HG02623 (cell line): ENCODE measurements around the gene LRRC39.
"Not testable (repeated sequence)": the region's sequence is repeated elsewhere in the genome, so short reads cannot be mapped to it uniquely, and the experiment has no call there.

Source experiments
- ATAC-seq: cut with Tn5 transposase; IDR thresholded peaks from one replicate; pipeline ENCODE4 v1.9.1; 2021; ENCODE audit warnings: moderate library complexity; ENCODE audit not compliant: unreplicated experiment

The LRRC39 gene

DNA sequence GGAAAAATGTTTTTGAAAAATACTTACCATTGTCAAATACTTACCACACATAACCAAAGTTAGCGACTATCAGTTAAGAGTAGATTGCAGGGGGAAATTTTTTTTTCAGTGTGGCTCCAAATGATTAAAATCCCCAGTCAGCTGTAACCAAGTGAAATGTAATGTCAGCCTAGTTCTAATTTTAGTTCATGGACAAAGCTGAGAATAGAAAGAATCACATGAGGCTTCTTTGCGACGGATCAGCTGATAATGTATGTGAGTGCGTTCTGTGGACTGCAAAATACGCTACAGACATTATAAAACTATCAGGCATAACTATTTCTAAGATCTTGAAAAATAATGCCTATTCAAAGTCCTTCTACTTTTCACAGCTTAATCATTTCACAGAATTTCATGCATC is at the start of gene LRRC39:
LRRC39 (minus strand) TSS at position 166 of the 400 bp plus-strand sequence. CDS start 9,740 bp downstream, outside the sequence.
- no peak for ATAC-seq

DNA sequence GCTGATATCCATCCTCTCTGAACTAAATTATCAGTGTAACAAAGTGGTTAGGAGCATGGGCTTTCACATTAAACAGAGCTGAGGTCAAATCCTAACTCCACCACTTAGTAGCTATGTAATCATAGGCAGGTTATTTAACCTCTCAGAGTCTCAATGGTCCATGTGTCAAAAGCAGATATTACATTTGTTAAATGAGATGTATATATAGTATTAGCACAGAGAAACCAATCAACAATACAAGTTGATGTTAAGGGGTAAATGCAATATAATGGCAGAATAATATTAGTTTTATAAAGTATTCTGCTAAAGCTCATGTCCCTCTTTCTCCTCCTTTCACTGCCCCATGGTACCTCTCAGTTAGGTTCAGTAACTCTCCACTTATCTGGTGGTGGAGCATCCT is 44.4 kb upstream of the LRRC39 start:
- no peak for ATAC-seq

DNA sequence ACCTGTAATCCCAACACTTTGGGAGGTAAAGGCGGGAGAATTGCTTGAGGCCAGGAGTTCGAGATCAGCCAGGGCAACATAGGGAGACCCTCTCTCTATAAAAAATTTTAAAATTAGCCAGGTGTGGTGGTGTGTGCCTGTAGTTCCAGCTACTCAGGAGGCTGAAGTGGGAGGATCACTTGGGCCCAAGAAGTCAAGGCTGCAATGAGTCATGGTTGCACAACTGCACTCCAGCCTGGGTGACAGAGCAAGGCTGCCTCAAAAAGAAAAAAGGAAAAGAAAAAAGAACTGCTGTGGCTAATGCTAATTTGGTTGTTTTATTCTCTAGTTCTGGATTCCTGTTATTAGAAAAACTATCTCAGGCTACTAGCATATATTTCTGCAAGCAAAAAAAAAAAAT is 41.8 kb upstream of the LRRC39 start:
- ATAC-seq: no peak

DNA sequence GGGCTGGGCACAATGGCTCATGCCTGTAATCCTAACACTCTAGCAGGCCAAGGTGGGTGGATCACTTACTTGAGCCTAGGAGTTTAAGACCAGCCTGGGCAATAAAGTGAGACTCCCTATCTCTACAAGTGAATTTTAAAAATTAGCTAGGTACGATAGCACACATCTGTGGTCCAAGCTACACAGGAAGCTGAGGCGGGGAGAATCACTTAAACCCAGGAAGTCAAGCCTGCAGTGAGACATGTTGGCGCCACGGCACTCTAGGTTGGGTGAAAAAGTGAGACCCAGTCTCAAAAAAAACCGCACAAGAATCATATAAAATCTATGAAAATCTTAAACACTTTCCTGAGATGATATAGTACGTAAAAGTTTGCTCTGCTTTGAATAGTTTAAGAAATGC is 41.4 kb upstream of the LRRC39 start:
- ATAC-seq: no peak

DNA sequence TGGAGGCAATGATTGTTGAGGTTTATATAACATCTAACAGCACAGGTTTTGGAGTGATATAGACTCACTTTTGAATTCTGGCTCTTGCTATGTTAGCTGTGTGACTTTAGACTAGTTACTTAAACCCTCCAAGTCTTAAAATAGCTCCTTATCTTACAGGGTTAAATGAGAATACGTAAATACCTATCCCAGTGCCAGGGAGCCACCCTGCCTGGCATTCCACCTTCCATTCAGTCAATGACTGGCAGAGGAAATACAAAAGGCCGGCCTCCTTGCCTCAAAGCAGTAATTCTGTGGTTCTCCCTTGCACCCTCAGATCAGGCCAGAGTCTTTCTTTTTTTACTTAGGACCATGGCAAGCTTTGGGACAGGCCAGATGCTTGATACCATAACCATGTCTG is 39.8 kb upstream of the LRRC39 start:
- no peak for ATAC-seq

DNA sequence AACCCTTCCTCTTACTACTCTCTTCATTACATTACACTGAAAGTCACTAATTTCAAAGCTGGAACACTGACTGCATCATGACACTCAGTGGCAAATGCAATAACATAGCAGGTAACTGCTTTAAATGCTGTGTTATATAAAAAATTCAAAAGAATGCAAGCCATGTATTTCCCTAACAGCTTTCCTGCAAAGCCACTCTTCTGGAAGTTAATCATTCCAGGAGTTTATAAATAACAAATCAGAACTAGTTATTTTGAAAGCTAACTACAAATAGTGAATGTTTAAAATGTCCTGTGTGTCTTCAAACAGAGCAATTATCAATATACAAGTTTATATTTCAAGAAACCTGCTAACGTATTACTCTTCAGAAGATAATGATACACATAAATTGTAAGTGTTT is 37.0 kb upstream of the LRRC39 start:
- ATAC-seq: no peak

DNA sequence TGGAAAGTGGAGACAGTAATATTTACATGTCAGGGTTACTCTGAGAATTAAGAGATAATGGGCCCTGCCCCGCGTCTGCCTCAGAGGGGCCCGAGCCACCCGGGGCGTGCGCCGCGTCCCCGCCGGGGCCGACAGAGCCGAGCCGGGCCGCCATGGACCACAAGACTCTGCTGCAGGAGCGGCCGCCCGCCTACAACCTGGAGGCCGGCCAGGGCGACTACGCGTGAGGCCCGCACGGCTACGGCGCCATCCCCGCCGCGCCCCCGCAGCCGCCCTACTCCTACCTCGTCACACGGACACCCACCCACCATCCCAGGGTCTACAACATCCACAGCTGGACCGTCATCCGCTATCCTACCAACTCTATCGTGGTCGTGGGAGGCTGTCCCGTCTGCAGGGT is 35.1 kb upstream of the LRRC39 start:
- ATAC-seq: no peak

DNA sequence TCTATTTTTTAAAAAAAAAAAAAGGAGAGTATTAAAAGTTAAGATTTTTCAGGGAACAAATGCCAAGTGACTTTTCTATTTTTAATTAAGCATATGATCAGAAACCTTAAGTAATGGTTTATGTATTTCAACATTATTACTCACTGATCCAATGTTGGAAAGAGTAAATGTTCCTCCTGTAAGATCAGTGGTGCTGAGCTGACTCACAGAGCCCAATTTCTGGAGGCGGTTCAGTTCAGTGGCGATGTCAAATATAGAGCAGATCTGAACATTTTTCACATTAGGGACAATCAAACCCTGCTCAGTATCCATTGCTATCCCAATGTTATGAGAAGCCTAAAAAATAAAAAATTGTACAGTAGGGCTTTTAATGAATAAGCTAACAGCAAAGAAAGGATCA is 28.2 kb upstream of the LRRC39 start:
- no peak for ATAC-seq

DNA sequence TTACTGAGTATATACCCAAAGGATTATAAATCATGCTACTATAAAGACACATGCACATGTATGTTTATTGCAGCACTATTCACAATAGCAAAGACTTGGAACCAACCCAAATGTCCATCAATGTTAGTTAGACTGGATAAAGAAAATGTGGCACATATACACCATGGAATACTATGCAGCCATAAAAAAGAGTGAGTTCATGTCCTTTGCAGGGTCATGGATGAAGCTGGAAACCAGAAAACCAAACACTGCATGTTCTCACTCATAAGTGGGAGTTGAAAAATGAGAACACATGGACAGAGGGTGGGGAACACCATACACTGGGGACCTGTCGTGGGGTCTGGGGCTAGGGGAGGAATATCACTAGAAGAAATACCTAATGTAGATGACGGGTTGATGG is 27.5 kb upstream of the LRRC39 start:
- not testable (repeated sequence) for ATAC-seq

DNA sequence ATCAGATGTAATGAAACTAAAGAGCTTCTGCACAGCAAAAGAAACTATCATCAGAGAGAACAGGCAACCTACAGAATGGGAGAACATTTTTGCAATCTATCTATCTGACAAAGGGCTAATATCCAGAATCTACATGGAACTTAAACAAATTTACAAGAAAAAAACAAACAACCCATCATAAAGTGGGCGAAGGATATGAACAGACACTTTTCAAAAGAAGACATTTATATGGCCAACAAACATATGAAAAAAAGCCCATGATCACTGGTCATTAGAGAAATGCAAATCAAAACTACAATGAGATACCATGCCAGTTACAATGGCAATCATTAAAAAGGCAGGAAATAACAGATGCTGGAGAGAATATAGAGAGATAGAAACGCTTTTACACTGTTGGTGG is 27.0 kb upstream of the LRRC39 start:
- not testable (repeated sequence) for ATAC-seq

DNA sequence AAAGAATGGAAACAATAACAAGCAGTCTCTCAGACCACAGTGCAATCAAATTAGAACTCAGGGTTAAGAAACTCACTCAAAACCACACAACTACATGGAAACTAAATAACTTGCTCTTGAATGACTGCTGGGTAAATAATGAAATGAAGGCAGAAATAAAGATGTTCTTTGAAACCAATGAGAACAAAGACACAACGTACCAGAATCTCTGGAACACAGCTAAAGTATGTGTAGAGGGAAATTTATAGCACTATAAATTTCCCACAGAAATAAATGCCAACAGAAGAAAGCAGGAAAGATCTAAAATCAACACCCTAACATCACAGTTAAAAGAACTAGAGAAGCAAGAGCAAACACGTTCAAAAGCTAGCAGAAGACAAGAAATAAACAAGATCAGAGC is 24.6 kb upstream of the LRRC39 start:
- not testable (repeated sequence) for ATAC-seq

DNA sequence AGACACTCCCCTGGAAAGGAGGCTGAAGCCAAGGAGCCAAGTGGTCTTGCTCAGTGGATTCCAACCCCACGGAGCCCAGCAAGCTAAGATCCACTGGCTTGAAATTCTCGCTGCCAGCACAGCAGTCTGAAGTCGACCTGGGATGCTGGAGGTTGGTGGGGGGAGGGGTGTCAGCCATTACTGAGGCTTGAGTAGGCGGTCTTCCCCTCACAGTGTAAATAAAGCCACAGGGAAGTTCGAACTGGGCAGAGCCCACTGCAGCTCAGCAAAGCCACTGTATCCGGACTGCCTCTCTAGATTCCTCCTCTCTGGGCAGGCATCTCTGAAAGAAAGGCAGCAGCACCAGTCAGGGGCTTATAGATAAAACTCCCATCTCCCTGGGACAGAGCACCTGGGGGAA is 22.0 kb upstream of the LRRC39 start:
- ATAC-seq: not testable (repeated sequence)

DNA sequence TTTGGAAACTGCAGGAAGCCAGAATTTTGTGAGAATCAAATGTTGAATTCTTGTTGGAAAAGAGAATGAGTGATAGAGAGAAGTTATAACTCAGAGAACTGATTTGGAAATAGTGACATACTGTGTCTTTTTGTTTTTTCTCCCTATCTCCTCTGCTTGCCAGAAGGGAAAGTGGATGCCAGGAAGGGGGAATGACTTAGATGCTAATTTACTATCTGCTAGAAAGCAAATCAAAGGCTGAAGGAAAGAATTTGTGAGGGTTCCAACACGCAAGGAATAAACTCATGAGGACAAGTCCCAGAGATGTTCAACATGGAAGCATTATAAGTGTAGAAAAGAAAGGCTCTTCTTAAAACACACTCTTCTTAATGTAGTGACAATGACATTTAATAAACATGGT is 20.5 kb upstream of the LRRC39 start:
- no peak for ATAC-seq

DNA sequence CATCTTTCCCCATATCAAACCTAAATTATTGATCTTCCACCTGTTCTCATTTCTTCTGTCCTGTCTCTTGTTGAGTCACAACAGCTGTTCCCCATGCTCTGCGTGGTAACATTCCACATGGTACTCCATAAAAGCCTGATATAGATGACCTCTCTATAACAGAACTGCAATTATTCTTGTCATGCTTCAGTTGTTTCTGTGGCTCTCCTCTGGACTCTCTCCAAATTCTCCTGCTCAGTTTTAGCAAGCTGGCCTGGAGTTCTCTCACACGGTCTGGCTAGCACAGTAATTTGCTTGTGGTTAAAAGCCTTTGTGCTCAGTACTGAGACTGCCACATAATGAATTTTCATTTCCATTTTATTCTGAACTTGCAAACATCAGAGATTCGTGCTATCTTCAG is 10.6 kb upstream of the LRRC39 start:
- ATAC-seq: no peak

DNA sequence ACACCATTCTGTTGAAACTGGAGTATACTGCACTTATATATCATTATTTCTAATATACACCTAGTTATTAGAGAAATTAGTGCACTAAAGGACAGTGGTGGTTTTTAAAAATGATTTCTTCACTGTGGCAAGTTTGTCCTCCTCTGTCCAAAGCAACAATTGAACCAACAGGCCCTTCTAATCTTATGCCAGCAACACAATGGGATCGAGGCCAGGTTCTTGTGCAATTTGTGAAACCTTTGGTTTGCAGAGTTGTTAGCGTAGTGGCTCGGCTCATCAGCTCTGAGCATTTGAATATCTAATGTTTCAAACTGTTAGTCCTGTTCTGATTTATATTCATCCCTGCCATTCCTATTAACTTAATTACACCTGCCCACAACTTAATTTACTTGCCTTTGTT is 9.9 kb upstream of the LRRC39 start:
- no peak for ATAC-seq

DNA sequence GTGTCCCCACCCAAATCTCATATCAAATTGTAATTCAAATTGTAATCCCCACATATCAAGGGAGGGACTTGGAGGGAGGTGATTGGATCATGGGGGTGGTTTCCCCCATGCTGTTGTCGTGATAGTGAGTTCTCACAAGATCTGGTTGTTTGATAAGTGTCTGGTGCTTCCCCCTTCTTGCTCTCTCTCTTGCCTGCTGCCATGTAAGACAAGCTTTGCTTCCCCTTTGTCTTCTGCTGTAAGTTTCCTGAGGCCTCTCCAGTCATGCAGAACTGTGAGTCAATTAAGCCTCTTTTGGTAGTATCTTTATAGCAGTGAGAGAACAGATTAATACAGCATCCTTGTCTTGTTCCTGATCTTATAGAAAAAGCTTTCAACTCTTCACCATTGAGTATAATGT is 6.5 kb upstream of the LRRC39 start:
- peak; percentile 77 for ATAC-seq

DNA sequence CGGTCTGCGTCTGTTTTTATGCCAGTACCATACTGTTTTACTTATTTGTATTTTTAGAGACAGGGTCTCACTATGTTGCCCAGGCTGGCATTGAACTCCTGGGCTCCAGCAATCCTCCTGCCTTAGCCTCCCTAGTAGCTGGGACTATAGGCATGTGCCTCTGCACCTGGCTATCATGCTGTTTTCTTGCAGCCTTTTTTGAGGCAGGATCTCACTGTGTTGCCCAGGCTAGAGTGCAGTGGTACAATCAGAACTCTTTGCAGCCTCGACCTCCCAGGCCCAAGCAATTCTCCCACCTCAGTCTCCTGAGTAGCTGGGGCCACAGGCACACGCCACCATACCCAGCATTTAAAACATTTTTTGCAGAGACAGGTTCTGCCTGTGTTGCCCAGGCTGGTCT is 5.3 kb upstream of the LRRC39 start:
- ATAC-seq: no peak

DNA sequence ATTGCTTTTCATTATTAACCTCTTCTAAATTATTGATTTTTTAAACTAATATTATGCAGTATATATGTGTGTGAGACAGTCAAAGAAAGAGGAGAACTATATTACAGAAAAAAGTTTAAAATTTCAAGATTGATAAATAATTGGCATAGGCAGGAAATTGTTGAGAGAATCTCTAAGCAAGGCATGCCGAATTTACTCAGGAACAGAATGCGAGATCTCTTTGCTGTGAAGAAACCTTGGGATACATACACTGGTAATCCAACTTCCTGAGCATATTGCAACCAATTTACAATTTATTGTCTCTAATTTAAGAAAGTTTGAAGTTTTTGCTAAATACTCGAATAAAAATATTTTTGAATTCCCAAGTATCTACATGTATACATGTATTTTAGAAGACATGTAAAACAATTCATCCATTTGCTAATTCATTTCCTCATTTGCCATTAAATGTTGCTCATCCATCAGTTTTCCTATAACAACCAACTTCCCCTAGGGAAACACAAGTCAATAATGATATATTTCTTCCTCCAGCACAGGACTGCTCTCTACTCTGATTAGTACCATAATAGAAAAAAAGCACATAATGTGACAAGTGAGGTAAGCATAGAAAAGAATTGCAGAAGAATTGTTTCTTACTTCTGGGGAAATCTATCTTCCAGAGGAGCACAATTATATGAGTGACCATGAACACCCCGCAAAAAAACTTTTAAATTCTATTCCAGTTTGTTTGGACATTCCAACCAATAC is 588 bp downstream of the LRRC39 start:
- no peak for ATAC-seq

DNA sequence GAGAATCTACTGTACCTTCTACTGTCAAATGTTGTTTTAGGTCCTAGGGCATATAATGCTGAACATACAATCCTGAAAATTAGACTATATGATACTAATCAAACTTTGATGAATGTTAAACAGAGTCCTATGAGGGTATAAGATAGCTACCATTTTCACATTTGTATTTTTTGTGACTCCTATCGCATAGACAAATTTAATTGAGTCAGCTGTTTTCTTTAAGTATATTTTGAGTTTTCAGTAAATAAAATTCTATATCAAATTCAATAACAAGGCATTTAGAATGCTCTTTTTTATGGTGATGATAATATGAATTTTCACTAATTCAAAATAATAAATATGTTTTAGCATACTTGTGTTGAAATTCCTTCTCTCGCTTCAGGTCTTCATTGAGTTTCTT is 10.0 kb downstream of the LRRC39 start:
- ATAC-seq: no peak

DNA sequence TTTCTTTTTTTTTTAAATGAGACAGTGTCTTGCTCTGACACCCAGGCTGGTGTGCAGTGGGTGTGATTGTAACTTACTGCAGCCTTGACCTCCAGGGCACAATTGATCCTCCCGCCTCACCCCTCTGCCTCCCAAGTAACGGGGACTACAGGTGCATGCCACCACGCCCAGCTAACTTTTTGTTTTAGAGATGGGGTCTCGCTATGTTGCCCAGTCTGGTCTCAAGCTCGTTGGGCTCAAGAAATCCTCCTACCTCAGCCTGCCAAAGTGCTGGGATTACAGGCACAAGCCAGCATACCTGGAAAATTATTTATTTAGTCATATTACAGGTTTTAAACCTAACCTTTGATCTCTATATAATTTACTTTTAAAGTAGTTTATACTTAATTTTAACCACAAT is 13.4 kb downstream of the LRRC39 start:
- ATAC-seq: no peak

DNA sequence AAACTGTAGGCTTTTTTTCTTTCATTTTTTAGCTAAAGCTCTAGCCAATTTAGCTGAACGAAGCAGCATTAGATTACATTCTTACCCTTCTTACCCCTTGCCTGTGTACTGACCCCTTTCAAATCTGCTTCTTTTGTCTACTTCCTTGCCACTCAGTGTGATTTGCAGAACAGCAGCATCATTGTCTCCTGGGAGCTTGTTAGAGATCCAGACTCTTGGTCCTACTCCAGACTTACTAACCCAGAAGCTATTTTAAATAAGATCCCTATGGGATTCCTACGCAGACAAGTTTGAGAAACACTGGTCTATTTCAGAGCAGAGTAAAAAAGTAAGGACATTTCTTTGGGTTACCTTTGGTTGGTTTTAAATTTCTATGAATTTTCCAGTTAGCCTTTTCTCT is 13.8 kb downstream of the LRRC39 start:
- ATAC-seq: no peak

DNA sequence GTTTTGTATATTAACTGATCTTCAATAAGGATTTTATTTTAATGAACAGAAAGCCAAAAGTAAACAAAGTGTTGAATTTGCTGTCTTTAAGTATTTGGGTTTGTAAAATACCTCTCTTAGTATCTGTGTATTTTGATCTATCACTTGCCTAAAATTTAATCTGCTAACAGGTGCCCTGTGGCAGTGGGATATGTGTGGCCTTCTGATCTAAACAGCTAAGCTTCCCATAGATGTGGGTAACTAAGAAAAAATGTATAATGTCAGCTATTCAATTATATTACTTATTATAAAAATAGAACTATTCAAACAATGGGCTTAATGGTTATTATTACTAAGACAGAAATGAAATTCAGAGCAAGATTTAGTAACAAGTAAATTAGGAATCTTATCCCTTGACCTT is 15.2 kb downstream of the LRRC39 start:
- ATAC-seq: no peak

DNA sequence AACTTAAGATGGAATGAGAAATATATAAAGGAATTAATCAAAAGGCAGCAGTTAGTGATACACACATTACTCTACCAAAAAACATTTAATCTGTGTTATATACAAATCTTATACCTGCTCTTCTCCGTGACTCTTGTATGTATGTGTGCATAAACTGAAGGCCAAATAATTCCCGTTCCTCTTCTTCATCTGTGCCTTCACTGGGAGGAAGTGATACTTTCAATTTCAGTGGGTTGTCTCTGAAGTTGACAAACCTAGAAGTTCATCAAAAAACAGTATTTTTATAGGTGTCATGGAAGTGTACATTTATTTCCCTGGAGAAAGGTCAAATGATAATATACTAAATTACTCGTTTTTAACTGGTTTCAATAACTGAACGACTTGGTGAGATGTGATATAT is 25.8 kb downstream of the LRRC39 start:
- ATAC-seq: peak; percentile 87
